HG02763 (cell line): ENCODE measurements around the gene ECI1.
"Not testable (repeated sequence)": the region's sequence is repeated elsewhere in the genome, so short reads cannot be mapped to it uniquely, and the experiment has no call there.

Experiments
- ATAC-seq: cut with Tn5 transposase; IDR thresholded peaks from one replicate; pipeline ENCODE4 v1.9.1; 2021; ENCODE audit warnings: mild to moderate bottlenecking, moderate library complexity; ENCODE audit not compliant: unreplicated experiment

Gene ECI1

DNA sequence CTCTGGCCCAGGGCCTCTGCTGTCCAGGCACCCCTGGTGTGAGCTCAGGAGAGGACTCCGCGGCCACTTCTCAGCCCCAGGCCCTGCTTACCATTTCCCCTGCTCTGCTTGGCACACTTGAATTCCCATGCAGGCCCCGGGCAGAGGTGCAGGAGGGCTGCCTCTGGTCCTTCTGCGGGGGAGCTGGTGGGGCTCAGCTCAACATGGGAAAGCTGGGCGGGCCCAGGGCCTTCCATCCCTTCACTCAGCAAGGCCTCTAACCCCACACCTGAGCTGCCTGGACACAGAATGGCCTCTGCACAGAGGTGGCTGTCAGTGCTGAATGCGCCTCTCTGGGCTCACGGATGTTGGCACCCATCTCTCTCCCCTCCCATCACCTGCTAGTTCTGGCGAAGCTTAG, 29.1 kb upstream of the ECI1 start:
- no peak for ATAC-seq

GRCh38 chr16:2278956-2279800, 27.8 kb upstream of the ECI1 start:
- ATAC-seq, result no peak

DNA sequence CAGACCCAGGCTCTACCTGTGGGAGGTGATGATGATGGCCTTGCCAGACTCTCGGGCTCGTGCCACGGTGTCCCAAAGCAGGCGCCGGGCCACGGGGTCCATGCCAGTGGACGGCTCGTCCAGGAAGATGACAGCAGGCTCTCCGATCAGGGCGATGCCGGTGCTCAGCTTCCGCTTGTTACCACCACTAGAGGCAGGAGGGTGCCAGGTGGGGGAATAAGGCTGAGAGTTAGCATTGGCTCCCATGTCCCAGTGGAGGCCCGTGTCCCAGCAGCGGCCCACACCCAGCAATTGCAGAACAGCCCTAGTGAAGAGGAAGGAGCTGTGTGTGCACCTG, 26.9 kb upstream of the ECI1 start:
- ATAC-seq, result no peak

DNA sequence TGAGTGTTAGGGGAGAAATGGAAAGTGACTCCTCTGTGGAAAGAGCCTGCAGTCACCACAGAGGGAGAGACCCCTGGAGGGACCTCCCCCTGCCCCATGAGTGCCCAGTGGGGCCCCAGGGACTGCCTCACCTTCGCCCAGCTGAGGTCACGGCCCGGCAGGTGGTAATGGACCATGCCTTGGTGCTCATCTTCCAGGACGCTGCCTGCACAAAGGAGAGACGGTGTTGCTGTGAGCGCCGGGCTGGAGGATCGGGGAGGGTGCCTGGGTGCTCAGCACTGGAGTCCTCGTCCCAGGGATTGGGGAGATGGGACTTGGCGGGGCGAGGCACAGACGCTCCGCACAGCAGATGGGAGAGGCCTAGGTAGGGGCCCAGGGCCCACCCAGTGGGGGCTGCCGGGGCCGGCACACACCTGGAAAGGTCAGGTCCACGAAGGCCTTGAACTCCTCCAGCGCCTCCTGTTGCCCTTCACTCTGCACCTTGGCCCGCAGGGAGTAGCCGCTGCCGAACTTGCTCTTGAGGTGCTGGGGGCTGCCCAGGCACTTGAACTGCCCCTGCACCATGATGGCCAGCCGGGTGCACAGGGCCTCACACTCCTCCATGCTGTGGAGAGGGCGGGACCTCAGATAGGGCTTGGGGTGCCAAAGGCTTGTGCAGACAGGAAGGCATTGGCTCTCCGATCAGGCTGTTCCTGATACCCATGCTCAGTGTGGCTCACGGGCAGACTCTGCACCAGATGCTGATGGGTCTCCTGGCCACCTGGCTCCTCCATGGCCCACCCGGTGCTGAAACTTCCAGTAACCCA, 26.3 kb upstream of the ECI1 start:
- ATAC-seq, result no peak

GRCh38 chr16:2276368-2277195, 25.2 kb upstream of the ECI1 start:
- ATAC-seq, result no peak

GRCh38 chr16:2275476-2276367, 24.3 kb upstream of the ECI1 start:
- ATAC-seq, result no peak

DNA sequence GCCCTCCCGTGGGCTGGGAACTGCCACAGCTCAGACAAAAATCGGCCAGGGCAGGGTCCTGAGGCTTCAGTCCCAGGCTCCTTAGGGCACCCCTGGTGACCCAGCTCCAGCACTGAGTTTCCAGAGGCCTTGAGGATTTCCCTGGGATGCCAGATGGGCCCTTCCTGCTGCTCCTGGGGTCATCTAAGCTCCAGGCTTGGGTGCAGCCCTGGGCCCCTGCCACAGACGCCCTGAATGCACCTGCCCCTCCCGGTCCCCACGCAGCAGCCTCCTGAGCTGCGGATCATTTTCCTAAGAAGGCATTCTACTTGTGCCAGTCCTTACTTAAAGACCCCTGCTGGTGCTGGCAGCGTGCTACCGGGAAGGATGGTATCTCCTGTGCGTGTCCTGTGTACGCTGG, 22.5 kb upstream of the ECI1 start:
- ATAC-seq, result no peak

GRCh38 chr16:2273484-2273883, 22.1 kb upstream of the ECI1 start:
- no peak for ATAC-seq

DNA sequence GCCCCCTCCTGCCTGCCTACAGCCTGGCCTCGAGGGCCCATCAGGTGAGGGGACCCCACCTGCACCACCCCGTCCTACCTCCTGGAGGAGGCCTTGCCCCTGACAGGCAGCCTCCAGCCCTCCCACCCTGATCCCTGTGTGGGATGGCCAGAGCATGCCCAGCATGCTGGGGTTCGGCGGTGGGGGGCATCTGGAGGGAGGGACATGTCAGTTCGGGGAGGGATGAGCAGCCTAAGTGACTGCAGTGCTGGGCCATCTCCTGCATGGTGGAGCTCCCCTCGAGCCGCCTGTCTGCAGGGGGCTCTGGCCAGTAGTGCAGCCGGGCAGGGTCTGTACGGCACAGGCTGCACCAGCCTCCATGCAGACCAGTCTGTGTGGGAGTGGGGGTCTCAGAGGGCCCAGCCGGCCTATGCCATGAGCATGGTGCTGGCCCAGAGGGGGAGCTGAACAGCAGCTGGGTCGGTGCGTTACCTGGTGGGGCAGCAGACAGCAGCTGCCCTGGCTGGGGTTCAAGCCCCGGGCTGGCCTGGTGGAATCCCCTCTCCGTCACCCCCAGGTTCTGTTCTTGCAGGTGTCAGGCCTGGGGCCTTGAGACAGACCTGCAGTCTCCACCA, 20.6 kb upstream of the ECI1 start:
- ATAC-seq, result no peak

GRCh38 chr16:2270588-2271470, 19.4 kb upstream of the ECI1 start:
- no peak for ATAC-seq

DNA sequence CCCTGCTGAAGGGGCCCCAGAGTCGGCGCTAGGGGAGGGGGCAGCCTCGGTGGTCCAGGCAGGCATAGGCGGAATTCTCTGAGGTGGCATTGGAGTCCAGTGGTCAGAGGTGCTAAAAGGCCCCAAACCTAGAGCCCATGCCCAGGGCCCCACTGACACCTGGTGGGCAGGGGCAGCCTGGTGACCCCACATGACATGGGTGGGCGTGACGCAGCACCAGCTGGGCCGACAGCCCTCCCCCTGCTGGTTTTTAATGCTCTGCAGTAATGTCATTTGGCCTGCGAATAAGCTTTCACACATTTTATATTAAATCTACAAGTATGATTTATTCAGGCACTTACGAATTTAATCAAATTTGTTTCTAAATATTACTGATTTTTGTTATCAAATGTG, 18.7 kb upstream of the ECI1 start:
- ATAC-seq, result no peak

DNA sequence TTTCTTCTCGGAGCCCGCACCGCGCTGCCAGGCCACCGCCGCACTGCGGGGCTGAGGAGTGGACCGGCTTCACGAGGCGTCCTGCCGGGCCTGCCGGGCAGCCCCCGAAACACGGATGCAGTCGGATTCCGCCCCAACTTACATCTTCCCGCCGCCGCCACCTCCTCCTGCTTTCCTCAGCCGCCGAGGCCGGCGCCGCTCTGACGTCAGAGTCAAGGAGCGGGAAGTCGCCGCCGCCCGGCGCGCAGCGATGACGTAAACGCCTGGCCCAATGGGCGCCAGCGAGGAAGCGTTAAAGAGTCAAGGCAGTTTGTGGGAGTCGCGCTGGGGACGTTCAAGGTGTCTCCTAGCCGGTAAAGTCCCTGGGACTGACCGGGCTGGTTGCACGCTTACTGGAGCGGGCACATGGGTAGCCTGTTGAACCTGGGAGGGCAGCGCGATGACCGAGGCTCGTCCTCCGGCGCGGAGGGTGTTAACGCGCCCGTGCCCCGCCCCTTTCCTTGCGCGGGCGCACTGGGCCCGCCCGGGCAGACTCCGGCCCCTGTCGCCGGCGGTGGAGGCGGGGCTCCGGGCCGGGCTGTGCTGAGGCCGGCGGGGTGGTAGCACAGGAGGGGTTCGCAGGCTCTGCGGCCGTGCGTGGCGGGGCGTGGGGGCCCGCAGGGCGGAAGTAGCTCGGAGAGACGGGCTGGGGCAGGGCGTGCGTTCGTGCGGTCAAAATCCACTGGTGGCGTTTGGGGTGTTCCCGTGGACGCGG, 16.7 kb upstream of the ECI1 start, which contains the start of gene RNPS1:
TSS of gene RNPS1 (minus strand) at position 214 of the 754 bp plus-strand sequence. CDS start 3,483 bp downstream, outside the sequence.
- peak; percentile 78 for ATAC-seq

DNA sequence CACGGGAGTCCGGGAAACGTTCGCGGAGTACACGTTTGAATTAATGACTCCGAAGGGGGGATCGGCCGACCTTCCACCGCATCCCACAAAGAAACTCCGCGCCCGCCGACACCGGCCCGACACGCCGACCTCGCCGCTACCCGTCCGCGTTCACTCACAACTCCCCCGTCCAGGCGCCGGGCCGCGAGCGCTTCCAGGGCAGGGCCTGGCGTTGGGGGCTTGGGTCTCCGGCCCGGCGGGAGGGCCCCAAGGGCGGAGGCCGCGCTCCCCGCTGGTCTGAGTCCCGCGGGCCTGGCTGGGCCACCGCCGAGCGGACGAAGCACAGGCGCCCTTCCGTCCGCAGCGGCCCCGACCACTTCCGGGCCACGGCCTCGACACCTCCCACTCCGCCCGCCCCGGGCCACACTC, 16.1 kb upstream of the ECI1 start:
- peak; percentile 59 for ATAC-seq

- ATAC-seq, result not testable (repeated sequence)
These were observed 15.5 kb upstream of the ECI1 start for GRCh38 chr16:2266887-2267286.

DNA sequence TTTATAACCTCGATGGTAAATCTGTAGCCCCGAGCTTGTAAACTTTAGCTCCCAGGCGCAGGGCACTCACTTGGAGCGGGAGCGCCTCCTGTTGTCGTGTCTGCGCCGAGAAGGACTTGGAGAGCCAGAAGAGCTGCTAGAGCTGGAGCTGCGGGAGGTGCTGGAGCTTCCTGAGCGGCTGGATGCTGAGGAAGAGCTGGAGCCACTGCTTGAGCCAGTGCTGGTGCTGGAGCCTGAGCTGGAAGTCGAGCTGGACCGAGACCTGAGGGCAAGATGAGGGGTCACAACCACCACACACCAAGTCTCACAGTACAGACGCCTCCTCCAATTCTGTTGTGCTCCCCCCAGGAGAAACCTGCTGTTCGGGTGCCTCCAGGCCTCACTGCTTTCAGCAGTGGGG, 11.6 kb upstream of the ECI1 start:
- ATAC-seq, result not testable (repeated sequence)

GRCh38 chr16:2260250-2260649, 8.9 kb upstream of the ECI1 start:
- ATAC-seq, result no peak

- ATAC-seq, result not testable (repeated sequence)
These were observed 7.1 kb upstream of the ECI1 start for GRCh38 chr16:2258530-2258929.

- no peak for ATAC-seq
These were observed 6.3 kb upstream of the ECI1 start for GRCh38 chr16:2257726-2258125.
